Ectodermal cell (in vitro differentiated cells): ENCODE results near the gene SLC25A12.
"Not testable (repeated sequence)": the region's sequence is repeated elsewhere in the genome, so short reads cannot be mapped to it uniquely, and the experiment has no call there.

Source experiments
- H3K27ac ChIP-seq: 2 replicates; pipeline ENCODE4 v1.7.0; 2013; ENCODE audit warnings: mild to moderate bottlenecking, low read depth, low read length; ENCODE audit not compliant: insufficient read depth, poor library complexity, severe bottlenecking
- H3K27me3 ChIP-seq: 2 replicates; pipeline ENCODE4 v1.7.0; 2013; ENCODE audit warnings: mild to moderate bottlenecking, low read length; ENCODE audit not compliant: insufficient read depth, control insufficient read depth, poor library complexity, severe bottlenecking
- H3K36me3 ChIP-seq: one replicate; pipeline ENCODE4 v1.7.0; 2013; ENCODE audit warnings: low read length; ENCODE audit not compliant: control insufficient read depth, insufficient read depth
- H3K4me1 ChIP-seq: one replicate; pipeline ENCODE4 v1.7.0; 2013; ENCODE audit warnings: low read length; ENCODE audit not compliant: control insufficient read depth, insufficient read depth
- H3K4me3 ChIP-seq: 2 replicates; pipeline ENCODE4 v1.7.0; 2013; ENCODE audit warnings: low read depth, low read length, control low read depth; ENCODE audit not compliant: insufficient read depth
- H3K9me3 ChIP-seq: 2 replicates; pipeline ENCODE4 v1.7.0; 2013; ENCODE audit warnings: mild to moderate bottlenecking, low read length, moderate library complexity; ENCODE audit not compliant: control insufficient read depth
- WGBS, 2 experiments: methylation state at CpG; one replicate each; pipeline ENCODE4 v1.1.7; 2013; ENCODE audit warnings: missing lambda C conversion rate in 2 of 2; 5-methylcytosine and 5-hydroxymethylcytosine counted together

SLC25A12 gene

DNA sequence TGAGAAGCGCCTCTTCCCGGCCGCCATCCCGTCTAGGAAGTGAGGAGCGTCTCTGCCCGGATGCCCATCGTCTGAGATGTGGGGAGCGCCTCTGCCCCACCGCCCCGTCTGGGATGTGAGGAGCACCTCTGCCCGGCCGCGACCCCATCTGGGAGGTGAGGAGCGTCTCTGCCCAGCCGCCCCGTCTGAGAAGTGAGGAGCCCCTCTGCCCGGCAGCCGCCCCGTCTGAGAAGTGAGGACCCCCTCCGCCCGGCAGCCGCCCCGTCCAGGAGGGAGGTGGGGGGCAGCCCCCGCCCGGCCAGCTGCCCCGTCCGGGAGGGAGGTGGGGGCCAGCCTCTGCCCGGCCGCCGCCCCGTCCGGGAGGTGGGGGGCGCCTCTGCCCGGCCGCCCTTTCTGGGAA, 119.5 kb downstream of the SLC25A12 start:
- H3K27me3 ChIP-seq, H3K4me3 ChIP-seq, H3K36me3 ChIP-seq, H3K4me1 ChIP-seq, H3K9me3 ChIP-seq, H3K27ac ChIP-seq: not testable (repeated sequence)
- 96 to 99% methylated on average over 32 to 35 of the region's 35 CpGs for WGBS, 2 experiments

DNA sequence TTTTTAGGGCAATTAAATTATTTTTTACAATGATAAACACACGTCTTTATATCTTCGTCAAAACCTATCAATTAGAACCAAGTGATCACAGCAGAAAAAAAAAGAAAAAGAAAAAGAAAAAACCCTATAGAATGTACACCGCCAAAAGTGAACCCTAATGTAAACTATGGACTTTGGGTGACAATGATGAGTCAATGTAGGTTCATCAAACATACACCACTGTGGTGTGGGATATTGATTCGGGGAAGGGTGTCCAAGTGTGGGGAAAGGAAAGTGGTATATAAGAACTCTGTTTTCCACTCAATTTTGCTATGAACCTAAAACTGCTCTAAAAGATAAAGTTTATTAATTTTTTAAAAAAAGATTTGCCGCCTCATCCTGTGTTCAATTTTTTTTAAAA, 121.7 kb downstream of the SLC25A12 start:
- no peaks in the 10 kb centered on the region for H3K36me3 ChIP-seq
- H3K4me3 ChIP-seq, result no peak overlapping the region
- H3K9me3 ChIP-seq, result peaks cover 3% of the 10 kb centered on the region
- H3K27me3 ChIP-seq, result no peaks in the 10 kb centered on the region
- H3K4me1 ChIP-seq, result no peaks in the 10 kb centered on the region
- 100% methylated on average over 1 to 4 of the region's 5 CpGs for WGBS, 2 experiments
- no peak overlapping the region for H3K27ac ChIP-seq

DNA sequence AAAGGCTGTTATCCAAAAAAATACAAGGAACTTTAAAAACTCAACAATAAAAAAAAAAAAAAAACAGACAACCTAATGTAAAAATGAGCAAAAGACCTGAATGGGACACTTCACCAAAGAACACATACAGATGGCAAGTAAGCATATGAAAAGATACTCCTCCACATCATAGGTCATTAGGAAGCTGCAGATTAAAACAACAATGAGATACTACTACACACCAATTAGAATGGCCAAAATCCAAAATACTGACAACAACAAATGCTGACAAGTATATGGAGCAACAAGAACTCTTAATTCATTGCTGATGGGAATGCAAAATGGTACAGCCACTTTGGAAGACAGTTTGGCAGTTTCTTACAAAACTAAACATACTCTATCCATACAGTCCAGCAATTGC, 122.6 kb downstream of the SLC25A12 start:
- no peak overlapping the region for H3K4me3 ChIP-seq
- peaks cover 3% of the 10 kb centered on the region for H3K9me3 ChIP-seq
- H3K27ac ChIP-seq, result no peak overlapping the region
- H3K27me3 ChIP-seq, result no peaks in the 10 kb centered on the region
- H3K36me3 ChIP-seq, result no peaks in the 10 kb centered on the region
- H3K4me1 ChIP-seq, result no peaks in the 10 kb centered on the region

DNA sequence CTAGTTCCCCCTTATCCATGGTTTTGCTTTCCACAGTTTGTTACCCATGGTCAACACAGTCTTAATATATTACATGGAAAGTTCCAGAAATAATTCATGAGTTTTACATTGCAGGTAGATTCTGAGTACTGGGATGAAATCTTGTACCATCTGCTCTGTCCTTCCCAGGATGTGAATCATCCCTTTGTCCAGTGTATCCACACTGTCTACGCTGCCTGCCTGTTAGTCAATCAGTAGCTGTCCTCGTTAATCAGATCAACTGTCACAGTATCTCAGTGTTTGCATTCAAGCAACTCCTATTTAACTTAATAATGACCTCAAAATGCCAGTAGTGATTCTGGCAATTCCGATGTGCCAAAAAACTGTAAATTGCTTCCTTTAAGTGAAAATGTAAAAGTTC, 130.4 kb downstream of the SLC25A12 start:
- no peaks in the 10 kb centered on the region for H3K27me3 ChIP-seq
- no peaks in the 10 kb centered on the region for H3K4me1 ChIP-seq
- no peaks in the 10 kb centered on the region for H3K36me3 ChIP-seq
- H3K9me3 ChIP-seq, result no peaks in the 10 kb centered on the region
- no peak overlapping the region for H3K4me3 ChIP-seq
- H3K27ac ChIP-seq, result no peak overlapping the region
- 92 to 95% methylated on average over 3 of the region's 3 CpGs for WGBS, 2 experiments

GRCh38 chr2:171762879-171763573, 131.0 kb downstream of the SLC25A12 start:
- WGBS, 2 experiments, result 84 to 85% methylated on average over 2 of the region's 2 CpGs
- H3K4me3 ChIP-seq, result no peak overlapping the region
- no peaks in the 10 kb centered on the region for H3K27me3 ChIP-seq
- H3K27ac ChIP-seq, result no peak overlapping the region
- H3K36me3 ChIP-seq, result no peaks in the 10 kb centered on the region
- H3K4me1 ChIP-seq, result no peaks in the 10 kb centered on the region
- H3K9me3 ChIP-seq, result no peaks in the 10 kb centered on the region

DNA sequence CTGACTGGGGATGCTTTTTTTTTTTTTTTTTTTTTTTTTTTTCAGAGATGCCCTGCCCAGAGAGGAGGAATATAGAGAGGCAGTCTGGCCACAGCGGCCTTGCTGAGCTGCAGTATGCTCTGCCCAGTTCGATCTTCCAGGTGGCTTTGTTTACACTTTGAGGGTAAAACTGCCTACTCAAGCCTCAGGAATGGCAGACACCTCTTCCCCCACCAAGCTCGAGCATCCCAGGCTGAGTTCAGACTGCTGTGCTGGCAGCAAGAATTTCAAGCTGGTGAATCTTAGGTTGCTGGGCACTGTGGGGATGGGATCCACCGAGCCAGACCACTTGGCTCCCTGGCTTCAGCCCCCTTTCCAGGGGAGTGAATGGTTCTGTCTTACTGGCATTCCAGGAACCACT, 132.9 kb downstream of the SLC25A12 start:
- H3K4me3 ChIP-seq, H3K36me3 ChIP-seq, H3K9me3 ChIP-seq, H3K4me1 ChIP-seq, H3K27ac ChIP-seq, H3K27me3 ChIP-seq: not testable (repeated sequence)
- 95 to 100% methylated on average over 4 of the region's 4 CpGs for WGBS, 2 experiments

DNA sequence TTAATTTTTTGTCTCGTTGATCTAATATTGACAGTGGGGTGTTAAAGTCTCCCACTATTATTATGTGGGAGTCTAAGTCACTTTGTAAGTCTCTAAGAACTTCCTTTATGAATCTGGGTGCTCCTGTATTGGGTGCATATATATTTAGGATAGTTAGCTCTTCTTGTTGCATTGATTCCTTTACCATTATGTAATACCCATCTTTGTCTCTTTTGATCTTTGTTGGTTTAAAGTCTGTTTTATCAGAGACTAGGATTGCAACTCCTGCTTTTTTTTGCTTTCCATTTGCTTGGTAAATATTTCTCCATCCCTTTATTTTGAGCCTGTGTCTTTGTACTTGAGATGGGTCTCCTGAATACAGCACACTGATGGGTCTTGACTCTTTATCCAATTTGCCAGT, 135.3 kb downstream of the SLC25A12 start:
- not testable (repeated sequence) for H3K9me3 ChIP-seq, H3K36me3 ChIP-seq, H3K4me3 ChIP-seq, H3K27ac ChIP-seq, H3K27me3 ChIP-seq, H3K4me1 ChIP-seq
- WGBS, 2 experiments, result 95 to 100% methylated on average over 1 of the region's 1 CpG

DNA sequence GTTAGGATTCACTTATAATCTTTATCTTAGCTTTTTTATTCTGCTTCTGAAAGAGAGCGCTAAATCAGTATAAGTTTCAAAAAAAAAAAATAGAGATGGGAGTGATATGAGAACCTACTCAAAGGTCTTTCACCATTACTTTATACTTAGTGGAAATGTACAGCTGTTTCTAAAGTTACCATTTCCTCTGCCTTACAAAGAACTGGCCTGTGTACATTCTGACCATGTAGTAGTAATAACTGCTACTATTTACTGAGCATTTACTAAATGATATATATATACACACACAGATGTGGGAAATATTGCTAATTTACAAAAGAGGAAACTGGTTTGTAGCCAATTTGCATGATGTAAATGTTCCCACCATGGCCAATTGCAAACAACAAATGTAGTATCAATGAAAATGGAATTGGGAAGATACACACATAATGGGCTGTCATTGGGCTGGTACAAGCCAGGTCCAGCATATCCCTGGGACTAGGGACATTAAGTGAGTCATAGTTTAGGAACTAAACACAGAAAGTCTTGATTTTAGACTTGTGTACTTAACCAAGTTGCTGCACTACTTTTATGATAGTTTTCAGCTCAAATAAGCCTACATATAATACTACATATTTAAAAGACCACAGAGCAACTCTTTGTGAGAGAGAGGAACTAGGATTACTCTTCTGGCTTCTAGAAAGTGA, 139.6 kb downstream of the SLC25A12 start:
- Histone ChIP-seq H3K9me3 (no peaks in the 10 kb centered on the region), H3K4me1 (no peaks in the 10 kb centered on the region), H3K27me3 (no peaks in the 10 kb centered on the region), H3K36me3 (peaks cover 4% of the 10 kb centered on the region), H3K4me3 (no peak overlapping the region), H3K27ac (no peak overlapping the region)
- no CpG with 5 or more reads among the region's 1 CpG for WGBS, 2 experiments

GRCh38 chr2:171747371-171747770, 146.7 kb downstream of the SLC25A12 start:
- H3K27me3 ChIP-seq, result no peaks in the 10 kb centered on the region

GRCh38 chr2:171745806-171746205, 148.2 kb downstream of the SLC25A12 start:
- H3K36me3 ChIP-seq, result peaks cover 7% of the 10 kb centered on the region
- H3K4me1 ChIP-seq, result no peaks in the 10 kb centered on the region
- no peak overlapping the region for H3K27ac ChIP-seq
- no peak overlapping the region for H3K4me3 ChIP-seq
- 93 to 97% methylated on average over 3 of the region's 4 CpGs for WGBS, 2 experiments
- no peaks in the 10 kb centered on the region for H3K9me3 ChIP-seq
- no peaks in the 10 kb centered on the region for H3K27me3 ChIP-seq

More at GRCh38 chr2:171747371-171747770, 146.7 kb downstream of the SLC25A12 start:
- no peak overlapping the region for H3K4me3 ChIP-seq
- H3K36me3 ChIP-seq, result peaks cover 7% of the 10 kb centered on the region
- no peaks in the 10 kb centered on the region for H3K9me3 ChIP-seq
- WGBS, 2 experiments, result 100% methylated on average over 1 to 2 of the region's 3 CpGs
- H3K4me1 ChIP-seq, result no peaks in the 10 kb centered on the region
- no peak overlapping the region for H3K27ac ChIP-seq
